Activated T-helper 1 cell treated with anti-CD3 and anti-CD28 coated beads, Interleukin-12 subunit alpha, Interleukin-12 subunit beta, Interleukin-2, Interleukin-4 antibody, amounts not matched to agents 30 ng/mL and 10 ng/mL and 1 ng/mL, durations not matched to agents 14 hours and 24 hours and 36 hours (primary cell): Measurements from ENCODE around the gene P3H1. TPM values are rescaled to one million over a fixed set of nuclear protein-coding genes. Genes with fewer than 3 reads are reported as not detected.
"Not testable (repeated sequence)": the region's sequence is repeated elsewhere in the genome, so short reads cannot be mapped to it uniquely, and the experiment has no call there.

Experiments used
- DNase-seq: peaks from one replicate; pipeline ENCODE4 v3.0.0; 2021; ENCODE audit warnings: low spot score
- H3K27ac Mint-ChIP-seq: one replicate; pipeline ENCODE4 v1.8.0; 2021; ENCODE audit warnings: mild to moderate bottlenecking, mixed read lengths
- H3K27me3 Mint-ChIP-seq: one replicate; pipeline ENCODE4 v1.8.0; 2022; ENCODE audit warnings: mild to moderate bottlenecking, moderate library complexity, mixed read lengths; ENCODE audit not compliant: insufficient read depth
- H3K36me3 Mint-ChIP-seq: one replicate; pipeline ENCODE4 v1.8.0; 2021; ENCODE audit warnings: low read depth, mixed read lengths
- H3K4me1 Mint-ChIP-seq: one replicate; pipeline ENCODE4 v1.8.0; 2021; ENCODE audit warnings: low read depth, mixed read lengths
- H3K4me3 Mint-ChIP-seq: one replicate; pipeline ENCODE4 v1.8.0; 2021; ENCODE audit warnings: mild to moderate bottlenecking, moderate library complexity, mixed read lengths
- H3K9me3 Mint-ChIP-seq: one replicate; pipeline ENCODE4 v1.8.0; 2021; ENCODE audit warnings: mixed read lengths
- intact Hi-C: fragments of 100-400 bp; cut with micrococcal nuclease; formaldehyde crosslinking; loops from one replicate; pipeline ENCODE4 v1.15.1; 2024
- total RNA-seq: library from RNA; stranded (reverse); gene quantifications from 2 replicates; pipeline ENCODE4 v1.2.3, GENCODE V29; 2022

The P3H1 gene
- total RNA-seq, 1 donor from 2014 or later: 44.9 TPM

GRCh38 chr1:42765832-42766740 lies 742 bp downstream of the P3H1 start:
- intact Hi-C loops: loop anchor here (2.0 to 5.0 kb wide), 4 partner anchors 107 to 1446 kb away; partner anchors contain the start of genes CDC20, DMAP1 and PPIH
- no peaks in the 10 kb centered on the region for H3K27me3 Mint-ChIP-seq
- H3K4me3 Mint-ChIP-seq: no peak overlapping the region
- H3K4me1 Mint-ChIP-seq: peaks cover 20% of the 10 kb centered on the region
- no peak for DNase-seq
- no peaks in the 10 kb centered on the region for H3K9me3 Mint-ChIP-seq
- H3K27ac Mint-ChIP-seq: no peak overlapping the region
- H3K36me3 Mint-ChIP-seq: peaks cover 13% of the 10 kb centered on the region

GRCh38 chr1:42765269-42765668 lies 1.6 kb downstream of the P3H1 start:
- Mint-ChIP-seq H3K4me3 (no peak overlapping the region), H3K27ac (no peak overlapping the region), H3K4me1 (peaks cover 20% of the 10 kb centered on the region), H3K27me3 (no peaks in the 10 kb centered on the region), H3K36me3 (peaks cover 9% of the 10 kb centered on the region), H3K9me3 (no peaks in the 10 kb centered on the region)
- no peak for DNase-seq
- intact Hi-C loops: loop anchor here (5.0 kb wide), 2 partner anchors 433 to 1447 kb away; partner anchors contain the start of gene DMAP1

GRCh38 chr1:42762269-42762668 lies 4.6 kb downstream of the P3H1 start:
- DNase-seq: no peak
- no peaks in the 10 kb centered on the region for H3K27me3 Mint-ChIP-seq
- H3K9me3 Mint-ChIP-seq: no peaks in the 10 kb centered on the region
- H3K36me3 Mint-ChIP-seq: peaks cover 14% of the 10 kb centered on the region
- H3K27ac Mint-ChIP-seq: no peak overlapping the region
- no peak overlapping the region for H3K4me3 Mint-ChIP-seq
- peaks cover 6% of the 10 kb centered on the region for H3K4me1 Mint-ChIP-seq
- intact Hi-C loops: no loop called here

GRCh38 chr1:42761567-42761966 lies 5.3 kb downstream of the P3H1 start:
- Mint-ChIP-seq H3K4me1 (peaks cover 6% of the 10 kb centered on the region), H3K9me3 (no peaks in the 10 kb centered on the region), H3K27ac (no peak overlapping the region), H3K36me3 (peaks cover 21% of the 10 kb centered on the region), H3K27me3 (no peaks in the 10 kb centered on the region), H3K4me3 (no peak overlapping the region)
- intact Hi-C loops: no loop called here
- no peak for DNase-seq

- no peak for DNase-seq
- Mint-ChIP-seq H3K4me3 (no peak overlapping the region), H3K36me3 (peaks cover 41% of the 10 kb centered on the region), H3K27ac (no peak overlapping the region), H3K9me3 (no peaks in the 10 kb centered on the region), H3K4me1 (peaks cover 6% of the 10 kb centered on the region), H3K27me3 (no peaks in the 10 kb centered on the region)
- intact Hi-C loops: no loop called here
Measured at GRCh38 chr1:42759114-42759513, 7.7 kb downstream of the P3H1 start.

GRCh38 chr1:42758641-42759040 lies 8.2 kb downstream of the P3H1 start:
- H3K4me1 Mint-ChIP-seq: peaks cover 6% of the 10 kb centered on the region
- no peaks in the 10 kb centered on the region for H3K9me3 Mint-ChIP-seq
- no peak for DNase-seq
- no peaks in the 10 kb centered on the region for H3K27me3 Mint-ChIP-seq
- H3K36me3 Mint-ChIP-seq: peaks cover 45% of the 10 kb centered on the region
- H3K27ac Mint-ChIP-seq: no peak overlapping the region
- intact Hi-C loops: no loop called here
- H3K4me3 Mint-ChIP-seq: no peak overlapping the region

- Mint-ChIP-seq H3K36me3 (peaks cover 50% of the 10 kb centered on the region), H3K4me3 (no peak overlapping the region), H3K27ac (no peak overlapping the region), H3K27me3 (no peaks in the 10 kb centered on the region), H3K4me1 (peaks cover 6% of the 10 kb centered on the region), H3K9me3 (no peaks in the 10 kb centered on the region)
- intact Hi-C loops: loop anchor here (1.0 kb wide), 1 partner anchor 180 kb away; no protein-coding TSS in a partner anchor
- no peak for DNase-seq
Measured at GRCh38 chr1:42757892-42758275, 8.9 kb downstream of the P3H1 start.

GRCh38 chr1:42756956-42757891 lies 9.6 kb downstream of the P3H1 start:
- intact Hi-C loops: loop anchor here (1.0 kb wide), 1 partner anchor 179 kb away; no protein-coding TSS in a partner anchor
- Mint-ChIP-seq H3K27me3 (no peaks in the 10 kb centered on the region), H3K27ac (no peak overlapping the region), H3K4me1 (no peaks in the 10 kb centered on the region), H3K4me3 (no peak overlapping the region), H3K9me3 (no peaks in the 10 kb centered on the region), H3K36me3 (peaks cover 53% of the 10 kb centered on the region)
- no peak for DNase-seq

GRCh38 chr1:42753070-42753469 lies 13.8 kb downstream of the P3H1 start:
- DNase-seq: no peak
- no peak overlapping the region for H3K27ac Mint-ChIP-seq
- peaks cover 70% of the 10 kb centered on the region for H3K36me3 Mint-ChIP-seq
- H3K27me3 Mint-ChIP-seq: no peaks in the 10 kb centered on the region
- no peaks in the 10 kb centered on the region for H3K9me3 Mint-ChIP-seq
- intact Hi-C loops: no loop called here
- no peaks in the 10 kb centered on the region for H3K4me1 Mint-ChIP-seq
- no peak overlapping the region for H3K4me3 Mint-ChIP-seq

GRCh38 chr1:42752284-42752683 lies 14.5 kb downstream of the P3H1 start:
- H3K27ac Mint-ChIP-seq: no peak overlapping the region
- intact Hi-C loops: no loop called here
- peaks cover 64% of the 10 kb centered on the region for H3K36me3 Mint-ChIP-seq
- H3K9me3 Mint-ChIP-seq: no peaks in the 10 kb centered on the region
- H3K27me3 Mint-ChIP-seq: no peaks in the 10 kb centered on the region
- H3K4me3 Mint-ChIP-seq: no peak overlapping the region
- no peak for DNase-seq
- no peaks in the 10 kb centered on the region for H3K4me1 Mint-ChIP-seq

GRCh38 chr1:42751511-42752070 lies 15.2 kb downstream of the P3H1 start:
- H3K27me3 Mint-ChIP-seq, H3K9me3 Mint-ChIP-seq, H3K4me3 Mint-ChIP-seq, DNase-seq, H3K27ac Mint-ChIP-seq, H3K4me1 Mint-ChIP-seq, intact Hi-C loops: not testable (repeated sequence)
- peaks cover 64% of the 10 kb centered on the region for H3K36me3 Mint-ChIP-seq

- H3K4me3 Mint-ChIP-seq: no peak overlapping the region
- intact Hi-C loops: no loop called here
- H3K4me1 Mint-ChIP-seq: no peaks in the 10 kb centered on the region
- H3K27me3 Mint-ChIP-seq: no peaks in the 10 kb centered on the region
- H3K27ac Mint-ChIP-seq: no peak overlapping the region
- peaks cover 55% of the 10 kb centered on the region for H3K36me3 Mint-ChIP-seq
- DNase-seq: no peak
- no peaks in the 10 kb centered on the region for H3K9me3 Mint-ChIP-seq
Measured at GRCh38 chr1:42750041-42750440, 16.8 kb downstream of the P3H1 start.
